ENCODE measurements around the gene NR3C2. TPM values are rescaled to one million over a fixed set of nuclear protein-coding genes. Genes with fewer than 3 reads are reported as not detected.

The NR3C2 gene
- total RNA-seq, 1 experiment from 2014 or later = 2.7 TPM

DNA sequence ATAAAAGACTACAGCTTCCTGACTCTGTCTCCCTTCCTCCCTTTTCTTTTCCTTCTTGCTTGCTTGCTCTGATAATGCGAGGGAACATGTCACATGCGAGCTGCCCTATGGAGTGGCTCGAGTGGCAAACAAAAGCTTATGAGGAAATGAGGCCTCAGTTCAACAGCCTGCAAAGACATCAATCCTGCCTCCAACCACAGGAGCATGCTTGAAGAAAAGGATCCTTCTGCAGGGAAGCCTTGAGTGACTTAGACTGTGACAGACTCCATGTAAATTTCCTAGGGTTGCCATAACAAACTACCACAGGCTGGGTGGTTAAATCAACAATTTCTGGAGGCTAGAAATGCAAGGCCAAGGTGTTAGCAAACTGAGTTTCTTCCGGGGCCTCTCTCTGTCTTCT is 152.5 kb downstream of the NR3C2 start:
- no peak for ATAC-seq
- Histone ChIP-seq H3K36me3 (ENCODE audit: control insufficient read depth in 1 of 2, insufficient read depth in 2 of 2, low read length in 2 of 2) (no peaks in the 10 kb centered on the region), H3K4me1 (ENCODE audit: control insufficient read depth in 1 of 2, insufficient read depth in 2 of 2, low read length in 2 of 2) (no peaks in the 10 kb centered on the region), H2AFZ (ENCODE audit: low read depth, low read length, poor library complexity, severe bottlenecking) (no peak overlapping the region), H3K4me3 (replicated peaks in 1 of 2; ENCODE audit: low read depth in 1 of 2, low read length in 2 of 2) (no peak overlapping the region), H3K9me2 (ENCODE audit: insufficient read depth) (no peaks in the 10 kb centered on the region), H3K27me3 (ENCODE audit: insufficient read depth, low read length) (no peaks in the 10 kb centered on the region), H3K79me2 (ENCODE audit: insufficient read depth, low read length) (no peaks in the 10 kb centered on the region), H3K9me3 (ENCODE audit: control insufficient read depth in 1 of 2, insufficient read depth in 1 of 2, low read depth in 1 of 2, low read length in 2 of 2) (no peaks in the 10 kb centered on the region), H3K9ac (ENCODE audit: low read length) (no peak overlapping the region), H3K4me2 (ENCODE audit: low read length) (no peak overlapping the region), H3K27ac (ENCODE audit: low read depth, low read length) (no peak overlapping the region), H4K20me1 (ENCODE audit: insufficient read depth) (no peaks in the 10 kb centered on the region)
- TF ChIP-seq RAD21 (IDR thresholded peaks at IDR 0.05; ENCODE audit: low read depth) = no peak
- TF ChIP-seq TCF7L2 (IDR thresholded peaks at IDR 0.05; ENCODE audit: borderline replicate concordance, extremely low read depth, insufficient read depth, insufficient read length) = no peak
- no peak for TF ChIP-seq ZBTB33 (IDR thresholded peaks at IDR 0.05; ENCODE audit: extremely low read depth, insufficient replicate concordance, low read length)
- no peak for DNase-seq (ENCODE audit: low read depth, low spot score)
- ChIA-PET CTCF (no interaction called here), RAD21 (ENCODE audit: low non-redundant PET in 1 of 2, low total read pairs in 2 of 2, uncharacterized antibody in 2 of 2, unreplicated experiment in 2 of 2) (no interaction called here), POLR2A (no interaction called here)
- no TSS peak for BruUV-seq (replicated peaks)
- intact Hi-C loops (cut with micrococcal nuclease) = no loop called here

GRCh38 chr4:148288448-148288847 is 153.8 kb downstream of the NR3C2 start:
- no peak for TF ChIP-seq EZH2 (IDR thresholded peaks at IDR 0.05)
- no peak for TF ChIP-seq CEBPB (IDR thresholded peaks at IDR 0.05; ENCODE audit: low read depth)
- no peak for TF ChIP-seq POLR2A (IDR thresholded peaks at IDR 0.05; ENCODE audit: borderline replicate concordance, extremely low read depth, insufficient read depth, insufficient read length)
- no peak for TF ChIP-seq EZH2phosphoT487 (IDR thresholded peaks at IDR 0.05; ENCODE audit: borderline replicate concordance)
- no peak for TF ChIP-seq SRF (IDR thresholded peaks at IDR 0.05; ENCODE audit: low read depth)
- no peak for TF ChIP-seq JUND (IDR thresholded peaks at IDR 0.05)
- no peak for TF ChIP-seq EGR1 (IDR thresholded peaks at IDR 0.05; ENCODE audit: low read depth)
- no peak for TF ChIP-seq RAD21 (IDR thresholded peaks at IDR 0.05; ENCODE audit: low read depth)
- Histone ChIP-seq H3K9ac (ENCODE audit: low read length) (no peak overlapping the region), H4K20me1 (ENCODE audit: insufficient read depth) (no peaks in the 10 kb centered on the region), H3K4me3 (replicated peaks in 1 of 2; ENCODE audit: low read depth in 1 of 2, low read length in 2 of 2) (no peak overlapping the region), H3K4me2 (ENCODE audit: low read length) (no peak overlapping the region), H3K36me3 (ENCODE audit: control insufficient read depth in 1 of 2, insufficient read depth in 2 of 2, low read length in 2 of 2) (no peaks in the 10 kb centered on the region), H3K4me1 (ENCODE audit: control insufficient read depth in 1 of 2, insufficient read depth in 2 of 2, low read length in 2 of 2) (no peaks in the 10 kb centered on the region), H3K27me3 (ENCODE audit: insufficient read depth, low read length) (no peaks in the 10 kb centered on the region), H3K9me2 (ENCODE audit: insufficient read depth) (no peaks in the 10 kb centered on the region), H3K27ac (ENCODE audit: low read depth, low read length) (no peak overlapping the region), H3K9me3 (ENCODE audit: control insufficient read depth in 1 of 2, insufficient read depth in 1 of 2, low read depth in 1 of 2, low read length in 2 of 2) (no peaks in the 10 kb centered on the region), H3K79me2 (ENCODE audit: insufficient read depth, low read length) (no peaks in the 10 kb centered on the region), H2AFZ (ENCODE audit: low read depth, low read length, poor library complexity, severe bottlenecking) (no peak overlapping the region)
- RAD21 ChIA-PET (ENCODE audit: low non-redundant PET in 1 of 2, low total read pairs in 2 of 2, uncharacterized antibody in 2 of 2, unreplicated experiment in 2 of 2) = no interaction called here
- POLR2A ChIA-PET = no interaction called here
- intact Hi-C loops (cut with micrococcal nuclease) = no loop called here
- BruUV-seq (replicated peaks) = no TSS peak
- DNase-seq (ENCODE audit: low read depth, low spot score) (no peak), ATAC-seq (no peak)
- CTCF ChIA-PET = no interaction called here
